ENCODE data around the gene PSTPIP1. TPM values are rescaled to one million over a fixed set of nuclear protein-coding genes. Genes with fewer than 3 reads are reported as not detected.

Gene PSTPIP1
- total and polyA plus RNA-seq, 9 of the 15 experiments (the other 6 are each of a cell fraction or from before 2014, with no cell fraction given), result not detected

- TF ChIP-seq SFPQ (IDR thresholded peaks at IDR 0.05; ENCODE audit: low read depth, low read length) (no peak), GMEB1 (CRISPR knock-in tag; IDR thresholded peaks at IDR 0.05) (no peak), MTA3 (IDR thresholded peaks at IDR 0.05; ENCODE audit: borderline replicate concordance) (no peak), ZNF143 (CRISPR knock-in tag; IDR thresholded peaks at IDR 0.05) (no peak)
Observed at GRCh38 chr15:77038312-77039216, 43.6 kb downstream of the PSTPIP1 start (continued).

DNA sequence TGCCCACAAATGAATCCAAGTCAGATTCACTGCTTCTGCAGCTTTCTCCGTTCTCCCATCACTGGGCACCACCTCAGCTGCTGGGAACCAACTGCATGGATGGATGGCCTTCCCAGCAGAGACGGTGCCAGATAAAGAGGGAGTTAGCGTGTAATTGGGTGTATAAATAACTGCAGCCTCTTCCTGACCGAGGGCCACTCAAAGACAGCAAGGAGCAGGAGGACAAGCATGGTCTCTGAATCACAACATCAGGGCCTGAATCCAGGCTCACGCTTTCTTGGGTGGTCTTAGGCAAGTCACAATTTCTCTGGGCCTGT, 44.2 kb downstream of the PSTPIP1 start:
- no TSS peak for BruUV-seq (replicated peaks)
- intact Hi-C loops (cut with micrococcal nuclease), result no loop called here
- TF ChIP-seq, protein P1, sequence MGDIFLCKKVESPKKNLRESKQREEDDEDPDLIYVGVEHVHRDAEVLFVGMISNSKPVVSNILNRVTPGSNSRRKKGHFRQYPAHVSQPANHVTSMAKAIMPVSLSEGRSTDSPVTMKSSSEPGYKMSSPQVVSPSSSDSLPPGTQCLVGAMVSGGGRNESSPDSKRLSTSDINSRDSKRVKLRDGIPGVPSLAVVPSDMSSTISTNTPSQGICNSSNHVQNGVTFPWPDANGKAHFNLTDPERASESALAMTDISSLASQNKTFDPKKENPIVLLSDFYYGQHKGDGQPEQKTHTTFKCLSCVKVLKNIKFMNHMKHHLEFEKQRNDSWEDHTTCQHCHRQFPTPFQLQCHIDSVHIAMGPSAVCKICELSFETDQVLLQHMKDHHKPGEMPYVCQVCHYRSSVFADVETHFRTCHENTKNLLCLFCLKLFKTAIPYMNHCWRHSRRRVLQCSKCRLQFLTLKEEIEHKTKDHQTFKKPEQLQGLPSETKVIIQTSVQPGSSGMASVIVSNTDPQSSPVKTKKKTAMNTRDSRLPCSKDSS (IDR thresholded peaks at IDR 0.05; ENCODE audit: low read depth, partially characterized antibody), result no peak
- TF ChIP-seq, protein P2, sequence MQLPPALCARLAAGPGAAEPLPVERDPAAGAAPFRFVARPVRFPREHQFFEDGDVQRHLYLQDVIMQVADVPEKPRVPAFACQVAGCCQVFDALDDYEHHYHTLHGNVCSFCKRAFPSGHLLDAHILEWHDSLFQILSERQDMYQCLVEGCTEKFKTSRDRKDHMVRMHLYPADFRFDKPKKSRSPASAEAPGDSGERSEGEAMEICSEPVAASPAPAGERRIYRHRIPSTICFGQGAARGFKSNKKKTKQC (CRISPR knock-in tag; IDR thresholded peaks at IDR 0.05), result no peak
- TF ChIP-seq POLR2H (tag; IDR thresholded peaks at IDR 0.05; ENCODE audit: low read depth), result no peak
- no peak for TF ChIP-seq HDAC8 (tag; IDR thresholded peaks at IDR 0.05)
- no peak for TF ChIP-seq XRCC4 (IDR thresholded peaks at IDR 0.05; ENCODE audit: extremely low read depth, insufficient read depth, insufficient read length)

More for the DNA sequence above, 44.2 kb downstream of the PSTPIP1 start:
- DNase-seq (ENCODE audit: extremely low read depth in 1 of 4, low spot score in 3 of 4), result no peak
- Histone ChIP-seq H3K4me1 (replicated peaks in 1 of 2; ENCODE audit: control insufficient read depth in 2 of 2, insufficient read depth in 2 of 2, low read length in 2 of 2) (peaks cover 0 to 8% of the 10 kb centered on the region in 2 experiments; a peak in 1 of 5 replicates), H3K79me2 (ENCODE audit: control insufficient read depth, insufficient read depth, low read length) (no peaks in the 10 kb centered on the region), H3K27me3 (ENCODE audit: control insufficient read depth in 2 of 2, insufficient read depth in 2 of 2, low read length in 2 of 2) (no peaks in the 10 kb centered on the region), H3K4me3 (no peak overlapping the region), H3K9ac (ENCODE audit: insufficient read depth in 1 of 2, low read depth in 2 of 2, low read length in 2 of 2) (no peak overlapping the region), H3K27ac (ENCODE audit: extremely low read depth, low read depth, low read length) (no peak overlapping the region), H3K9me3 (replicated peaks; ENCODE audit: control insufficient read depth, insufficient read depth, low read depth, low read length) (no peaks in the 10 kb centered on the region), H2AFZ (ENCODE audit: low read depth, low read length) (no peak overlapping the region), H3K36me3 (ENCODE audit: control insufficient read depth, insufficient read depth, low read length) (peaks cover 15% of the 10 kb centered on the region; the same call in 1 of the 3 replicates), H3K4me2 (ENCODE audit: insufficient read depth, low read length) (no peak overlapping the region), H4K20me1 (replicated peaks; ENCODE audit: control insufficient read depth, insufficient read depth, low read length) (no peaks in the 10 kb centered on the region), H3K9me1 (ENCODE audit: control insufficient read depth, insufficient read depth, low read length) (peaks cover 4% of the 10 kb centered on the region)
- FAIRE-seq, result no peak
- in situ Hi-C loops (cut with MboI), result no loop called here
- ChIA-PET POLR2A (no interaction called here), CTCF (ENCODE audit: low intra/inter-chr PET ratio) (no interaction called here)
- ATAC-seq, result no peak
- no CpG with 5 or more reads among the region's 5 CpGs for WGBS (ENCODE audit: insufficient coverage, low coverage, missing lambda C conversion rate)

Measured in K562 (cell line).